Prostate gland (tissue), 2 donors: ENCODE results near the gene GNG13. TPM values are rescaled to one million over a fixed set of nuclear protein-coding genes. Genes with fewer than 3 reads are reported as not detected.

Source experiments
- DNase-seq: peaks from one replicate; pipeline ENCODE4 v3.0.0-alpha.2; 2019; ENCODE audit warnings: low spot score
- H3K27ac ChIP-seq, 2 donors: fragments of 200-600 bp; sonication (generic); 2 replicates each; pipeline ENCODE4 v1.5.1; 2017 to 2019
- H3K27me3 ChIP-seq: fragments of 200-600 bp; sonication (generic); replicated peaks from 2 replicates; pipeline ENCODE4 v1.5.1; 2019; ENCODE audit not compliant: insufficient read depth
- H3K36me3 ChIP-seq, 2 donors: fragments of 200-600 bp; sonication (generic); 1 replicate in 1 of 2; 2 replicates in 1 of 2; pipeline versions ENCODE4 v1.5.1 to v1.8.1; 2017 to 2019
- H3K4me1 ChIP-seq: fragments of 200-600 bp; sonication (generic); replicated peaks from 2 replicates; pipeline ENCODE4 v1.5.1; 2019
- H3K4me3 ChIP-seq, 2 donors: fragments of 200-600 bp; sonication (generic); 2 replicates each; pipeline ENCODE4 v1.5.1; 2017 to 2019
- H3K9me3 ChIP-seq: fragments of 200-600 bp; sonication (generic); 2 replicates; pipeline ENCODE4 v1.5.1; 2017
- POLR2A ChIP-seq: fragments of 450-650 bp; IDR thresholded peaks from one replicate; pipeline ENCODE4 v1.6.1; 2016; ENCODE audit warnings: antibody characterized with exemption, mild to moderate bottlenecking
- POLR2AphosphoS5 ChIP-seq: sonication (generic); formaldehyde crosslinking; IDR thresholded peaks from one replicate; pipeline ENCODE4 v1.6.1; 2017; ENCODE audit warnings: antibody characterized with exemption
- WGBS: methylation state at CpG from one replicate; pipeline ENCODE4 v1.1.5; 2018; 5-methylcytosine and 5-hydroxymethylcytosine counted together
- intact Hi-C: fragments of 100-400 bp; cut with DNase I; formaldehyde crosslinking; loops from one replicate; pipeline ENCODE4 v1.14.2; 2022
- total RNA-seq, 2 donors: library from RNA; depleted of rRNA; stranded (reverse); fragments of >200 nt; gene quantifications; one replicate each; pipeline ENCODE4 v1.1.0, GENCODE V29; 2016
- TF ChIP-seq, protein P1 (sequence below), 4 experiments: fragments of 200-600 bp in 2 of 4; fragments of 450-650 bp in 2 of 4; sonication (generic) in 2 of 4; IDR thresholded peaks; 1 replicate in 3 of 4; 2 replicates in 1 of 4; pipeline ENCODE4 v1.5.1; 2016 to 2019; ENCODE audit warnings: antibody characterized with exemption in 4 of 4, mild to moderate bottlenecking in 2 of 4, moderate library complexity in 2 of 4

Gene GNG13
- total RNA-seq, 2 donors from 2014 or later, result not detected

DNA sequence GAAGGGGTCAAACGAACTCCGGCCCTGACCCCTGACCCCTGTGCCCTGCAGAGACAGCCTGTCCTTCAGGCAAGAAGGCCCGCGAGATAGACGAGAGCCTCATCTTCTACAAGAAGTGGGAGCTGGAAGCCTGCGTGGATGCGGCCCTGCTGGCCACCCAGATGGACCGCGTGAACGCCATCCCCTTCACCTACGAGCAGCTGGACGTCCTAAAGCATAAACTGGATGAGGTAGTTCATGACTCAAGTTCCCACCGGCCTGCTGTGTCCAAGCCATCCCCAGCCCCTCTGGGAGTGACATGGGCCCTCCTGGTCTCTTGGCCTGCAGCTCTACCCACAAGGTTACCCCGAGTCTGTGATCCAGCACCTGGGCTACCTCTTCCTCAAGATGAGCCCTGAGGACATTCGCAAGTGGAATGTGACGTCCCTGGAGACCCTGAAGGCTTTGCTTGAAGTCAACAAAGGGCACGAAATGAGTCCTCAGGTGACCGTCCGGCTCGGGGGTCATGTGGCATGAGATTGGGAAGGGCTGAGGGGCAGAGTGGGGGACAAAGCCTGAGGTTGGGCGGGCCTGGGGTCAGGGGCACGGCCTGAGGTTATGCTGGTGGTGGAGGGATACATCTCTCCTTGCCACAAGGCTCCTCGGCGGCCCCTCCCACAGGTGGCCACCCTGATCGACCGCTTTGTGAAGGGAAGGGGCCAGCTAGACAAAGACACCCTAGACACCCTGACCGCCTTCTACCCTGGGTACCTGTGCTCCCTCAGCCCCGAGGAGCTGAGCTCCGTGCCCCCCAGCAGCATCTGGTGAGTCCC, 34.3 kb downstream of the GNG13 start:
- Histone ChIP-seq H3K36me3 (no peaks in the 10 kb centered on the region), H3K4me3 (no peak overlapping the region), H3K9me3 (no peaks in the 10 kb centered on the region), H3K4me1 (no peaks in the 10 kb centered on the region), H3K27me3 (no peaks in the 10 kb centered on the region), H3K27ac (no peak overlapping the region)
- WGBS, result 89% methylated on average over 29 of the region's 29 CpGs
- no peak for DNase-seq
- TF ChIP-seq POLR2AphosphoS5, result no peak
- TF ChIP-seq, protein P1, sequence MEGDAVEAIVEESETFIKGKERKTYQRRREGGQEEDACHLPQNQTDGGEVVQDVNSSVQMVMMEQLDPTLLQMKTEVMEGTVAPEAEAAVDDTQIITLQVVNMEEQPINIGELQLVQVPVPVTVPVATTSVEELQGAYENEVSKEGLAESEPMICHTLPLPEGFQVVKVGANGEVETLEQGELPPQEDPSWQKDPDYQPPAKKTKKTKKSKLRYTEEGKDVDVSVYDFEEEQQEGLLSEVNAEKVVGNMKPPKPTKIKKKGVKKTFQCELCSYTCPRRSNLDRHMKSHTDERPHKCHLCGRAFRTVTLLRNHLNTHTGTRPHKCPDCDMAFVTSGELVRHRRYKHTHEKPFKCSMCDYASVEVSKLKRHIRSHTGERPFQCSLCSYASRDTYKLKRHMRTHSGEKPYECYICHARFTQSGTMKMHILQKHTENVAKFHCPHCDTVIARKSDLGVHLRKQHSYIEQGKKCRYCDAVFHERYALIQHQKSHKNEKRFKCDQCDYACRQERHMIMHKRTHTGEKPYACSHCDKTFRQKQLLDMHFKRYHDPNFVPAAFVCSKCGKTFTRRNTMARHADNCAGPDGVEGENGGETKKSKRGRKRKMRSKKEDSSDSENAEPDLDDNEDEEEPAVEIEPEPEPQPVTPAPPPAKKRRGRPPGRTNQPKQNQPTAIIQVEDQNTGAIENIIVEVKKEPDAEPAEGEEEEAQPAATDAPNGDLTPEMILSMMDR (IDR thresholded peaks at IDR 0.05), result no peak
- TF ChIP-seq POLR2A, result no peak
- intact Hi-C loops, result no loop called here

GRCh38 chr16:765488-765865, 35.1 kb downstream of the GNG13 start:
- no peak overlapping the region for H3K27ac ChIP-seq
- no peaks in the 10 kb centered on the region for H3K4me1 ChIP-seq
- 90% methylated on average over 28 of the region's 29 CpGs for WGBS
- DNase-seq, result no peak
- no peaks in the 10 kb centered on the region for H3K9me3 ChIP-seq
- no peak for TF ChIP-seq POLR2AphosphoS5
- TF ChIP-seq POLR2A, result no peak
- TF ChIP-seq, protein P1 (IDR thresholded peaks at IDR 0.05), result no peak
- H3K36me3 ChIP-seq, result no peaks in the 10 kb centered on the region
- no peak overlapping the region for H3K4me3 ChIP-seq
- no peaks in the 10 kb centered on the region for H3K27me3 ChIP-seq
- intact Hi-C loops, result no loop called here

DNA sequence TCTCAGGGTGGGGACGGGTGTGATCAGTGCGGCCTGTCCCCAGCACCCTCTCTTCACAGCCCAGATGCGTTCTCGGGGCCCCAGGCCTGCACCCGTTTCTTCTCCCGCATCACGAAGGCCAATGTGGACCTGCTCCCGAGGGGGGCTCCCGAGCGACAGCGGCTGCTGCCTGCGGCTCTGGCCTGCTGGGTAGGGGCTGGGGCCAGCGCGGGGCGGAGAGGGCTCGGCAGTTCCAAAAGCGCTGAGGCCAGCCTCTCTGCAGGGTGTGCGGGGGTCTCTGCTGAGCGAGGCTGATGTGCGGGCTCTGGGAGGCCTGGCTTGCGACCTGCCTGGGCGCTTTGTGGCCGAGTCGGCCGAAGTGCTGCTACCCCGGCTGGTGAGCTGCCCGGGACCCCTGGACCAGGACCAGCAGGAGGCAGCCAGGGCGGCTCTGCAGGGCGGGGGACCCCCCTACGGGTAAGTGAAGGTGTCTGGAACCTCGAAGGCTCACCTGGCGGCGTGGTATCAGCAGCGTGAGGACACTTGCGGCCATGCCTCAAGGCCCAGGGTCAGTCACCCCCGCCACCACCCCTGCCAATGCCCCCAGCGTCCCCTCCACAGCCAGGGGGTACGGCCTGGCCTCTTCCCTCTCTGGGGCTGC, 35.6 kb downstream of the GNG13 start:
- Histone ChIP-seq H3K27me3 (no peaks in the 10 kb centered on the region), H3K27ac (no peak overlapping the region), H3K9me3 (no peaks in the 10 kb centered on the region), H3K4me3 (no peak overlapping the region), H3K4me1 (no peaks in the 10 kb centered on the region), H3K36me3 (no peaks in the 10 kb centered on the region)
- TF ChIP-seq POLR2AphosphoS5 (no peak), POLR2A (no peak)
- TF ChIP-seq, protein P1 (IDR thresholded peaks at IDR 0.05), result no peak
- WGBS, result 83% methylated on average over 32 of the region's 38 CpGs
- intact Hi-C loops, result no loop called here
- no peak for DNase-seq

GRCh38 chr16:764184-764750, 36.3 kb downstream of the GNG13 start:
- TF ChIP-seq POLR2A (no peak), POLR2AphosphoS5 (no peak)
- TF ChIP-seq, protein P1 (IDR thresholded peaks at IDR 0.05), result no peak
- H3K27me3 ChIP-seq, result no peaks in the 10 kb centered on the region

More at GRCh38 chr16:764184-764750, 36.3 kb downstream of the GNG13 start:
- Histone ChIP-seq H3K27ac (no peak overlapping the region), H3K9me3 (no peaks in the 10 kb centered on the region), H3K4me1 (no peaks in the 10 kb centered on the region), H3K36me3 (no peaks in the 10 kb centered on the region), H3K4me3 (no peak overlapping the region)
- intact Hi-C loops, result no loop called here
- WGBS, result 73% methylated on average over 20 of the region's 20 CpGs
- DNase-seq, result no peak
